DMS79 treated with DMSO at 0.1 percent for 48 hours (cell line): ENCODE measurements around the gene HIC1.

Experiments used
- DNase-seq: peaks from one replicate; lab custom pipeline; 2025; lab: John Stamatoyannopoulos, UW

Gene HIC1

GRCh38 chr17:2044263-2044894 lies 10.5 kb upstream of the HIC1 start:
- DNase-seq = no peak

- no peak for DNase-seq
These were observed 7.3 kb upstream of the HIC1 start for GRCh38 chr17:2047590-2047989.

- no peak for DNase-seq
These were observed 6.1 kb upstream of the HIC1 start for GRCh38 chr17:2048805-2049204.

GRCh38 chr17:2049333-2050299 lies 5.3 kb upstream of the HIC1 start:
- peak; percentile 65 for DNase-seq

GRCh38 chr17:2050300-2051060 lies 4.4 kb upstream of the HIC1 start:
- peak; percentile 46 for DNase-seq

GRCh38 chr17:2051061-2051932 lies 3.6 kb upstream of the HIC1 start:
- DNase-seq = no peak

GRCh38 chr17:2051933-2052559 lies 2.9 kb upstream of the HIC1 start:
- no peak for DNase-seq

- DNase-seq = peak; percentile 52
These were observed 1.3 kb upstream of the HIC1 start for GRCh38 chr17:2053380-2054261.

- no peak for DNase-seq
These were observed 716 bp upstream of the HIC1 start for GRCh38 chr17:2054262-2054511.

- DNase-seq = no peak
These were observed 646 bp downstream of the HIC1 start for GRCh38 chr17:2055292-2056205.

- DNase-seq = no peak
These were observed 1.6 kb downstream of the HIC1 start for GRCh38 chr17:2056206-2057174.

GRCh38 chr17:2057175-2057759 lies 2.4 kb downstream of the HIC1 start:
- no peak for DNase-seq

GRCh38 chr17:2057760-2058585 lies 3.1 kb downstream of the HIC1 start:
- no peak for DNase-seq

GRCh38 chr17:2058586-2059546 lies 4.0 kb downstream of the HIC1 start:
- no peak for DNase-seq

GRCh38 chr17:2059547-2060384 lies 4.9 kb downstream of the HIC1 start:
- no peak for DNase-seq
